NCI-H1417 treated with DMSO at 0.1 percent for 48 hours (cell line): Measurements from ENCODE around the gene GAL.

ENCODE experiments used
- DNase-seq: peaks from one replicate; lab custom pipeline; 2025; lab: John Stamatoyannopoulos, UW

GAL gene

GRCh38 chr11:68710409-68710808 is 26.1 kb downstream of the GAL start:
- no peak for DNase-seq

DNA sequence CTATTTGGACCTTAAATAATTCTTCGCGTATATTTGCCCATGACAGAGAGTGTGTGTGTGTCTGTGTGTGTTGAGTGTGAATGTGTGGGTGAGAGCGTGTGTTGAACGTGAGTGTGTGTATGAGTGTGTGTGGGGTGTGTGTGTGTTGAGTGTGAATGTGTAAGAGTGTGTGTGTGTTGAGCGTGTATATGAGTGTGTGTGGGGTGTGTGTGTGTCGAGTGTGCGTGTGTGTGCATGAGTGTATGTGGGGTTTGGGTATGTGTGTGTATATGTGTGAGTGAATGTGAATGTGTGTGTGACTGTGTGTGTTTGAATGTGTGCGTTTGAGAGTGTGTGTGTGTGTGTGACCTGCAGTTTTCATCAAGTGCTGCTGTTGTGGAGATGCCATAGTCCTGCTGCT is 26.8 kb downstream of the GAL start:
- no peak for DNase-seq

GRCh38 chr11:68714060-68714856 is 29.9 kb downstream of the GAL start:
- no peak for DNase-seq

DNA sequence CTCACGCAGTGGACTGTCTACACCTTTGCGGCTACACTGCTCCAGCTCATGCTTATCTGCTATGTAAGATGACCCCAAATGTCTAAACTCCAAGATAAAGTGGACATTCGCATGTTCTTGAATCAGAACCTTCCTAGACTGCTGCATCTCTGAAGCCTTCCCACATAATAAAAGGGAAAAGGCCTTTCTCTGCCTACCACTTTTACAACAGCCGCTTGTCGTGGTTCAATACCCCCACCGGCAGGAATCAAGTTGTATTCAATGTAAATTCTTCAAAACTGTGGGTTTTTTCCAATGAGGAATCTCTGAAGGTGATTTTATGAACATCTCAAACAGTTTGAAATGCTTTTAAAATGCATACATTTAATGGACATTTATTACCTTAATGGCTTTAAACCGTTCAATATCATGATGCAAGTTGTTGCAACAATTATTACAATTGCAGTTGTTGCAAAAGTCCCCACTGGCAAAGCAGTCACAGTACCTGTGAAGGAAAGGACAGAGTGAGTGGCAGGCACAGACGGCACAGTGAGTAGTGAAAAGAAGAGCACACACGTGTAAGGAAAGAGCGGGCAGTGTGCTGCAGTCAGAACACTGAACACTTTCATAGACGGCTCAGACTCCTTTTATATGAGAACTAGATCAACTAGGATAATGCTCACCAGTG is 31.2 kb downstream of the GAL start:
- DNase-seq = no peak

DNA sequence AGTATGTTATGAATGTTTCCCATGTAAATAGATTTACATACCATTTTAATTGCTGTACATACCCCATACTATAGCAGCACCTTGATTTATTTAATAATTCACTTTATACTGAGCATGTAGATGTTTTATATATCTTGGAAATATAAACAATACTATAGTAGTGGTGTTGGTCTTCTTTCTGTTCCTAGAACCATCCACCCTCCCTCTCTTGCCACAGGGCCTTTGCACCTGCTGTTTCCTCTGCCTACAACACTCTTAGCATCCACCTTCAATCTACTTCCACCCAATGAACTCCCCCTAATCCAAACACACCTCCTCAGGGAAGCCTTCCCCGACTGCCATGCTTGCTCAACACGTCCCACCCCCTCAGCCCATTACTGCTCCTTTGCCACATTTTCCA is 36.7 kb downstream of the GAL start:
- no peak for DNase-seq

DNA sequence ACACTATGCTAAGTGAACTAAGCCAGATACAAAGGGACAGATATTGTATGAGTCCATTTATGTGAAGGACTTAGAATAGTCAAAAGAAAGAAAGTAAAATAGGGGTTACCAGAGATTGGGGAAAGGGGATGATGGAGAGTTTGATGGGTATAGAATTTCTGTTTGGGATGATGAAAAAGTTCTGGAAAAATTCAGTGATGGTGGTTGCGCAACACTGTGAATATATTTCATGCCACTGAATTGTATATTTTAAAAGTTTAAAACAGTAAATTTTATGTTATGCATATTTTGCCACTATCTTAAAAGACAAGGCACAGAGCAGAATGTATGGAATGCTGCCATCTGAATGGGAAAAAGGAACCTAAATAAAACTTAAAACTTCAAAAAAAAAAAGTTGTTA is 37.8 kb downstream of the GAL start:
- no peak for DNase-seq

DNA sequence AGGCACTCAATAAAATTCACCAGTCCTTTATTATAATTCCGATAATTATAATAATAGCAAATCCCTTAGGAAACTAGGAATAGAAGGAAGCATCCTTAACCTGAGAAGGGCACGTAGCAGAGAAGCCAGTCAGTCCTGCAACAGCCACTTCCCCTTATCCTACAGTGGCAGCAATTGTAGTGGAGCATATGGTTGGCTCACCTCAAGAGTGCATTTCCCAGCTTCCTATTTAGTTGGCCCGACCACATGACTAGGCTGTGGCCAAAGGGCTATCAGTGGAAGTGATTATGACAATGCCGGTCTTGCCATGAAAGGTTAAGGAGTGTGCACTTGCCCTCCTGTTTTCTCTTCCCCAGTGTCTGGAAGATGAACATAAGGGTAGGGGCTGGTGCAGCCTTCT is 39.9 kb downstream of the GAL start:
- DNase-seq = no peak

GRCh38 chr11:68727783-68728182 is 43.4 kb downstream of the GAL start:
- DNase-seq = no peak

- no peak for DNase-seq
Observed at GRCh38 chr11:68734111-68734510, 49.8 kb downstream of the GAL start.

GRCh38 chr11:68735125-68735524 is 50.8 kb downstream of the GAL start:
- no peak for DNase-seq

GRCh38 chr11:68735646-68736045 is 51.3 kb downstream of the GAL start:
- no peak for DNase-seq
